ENCODE data around the gene OS9.

Gene OS9

DNA sequence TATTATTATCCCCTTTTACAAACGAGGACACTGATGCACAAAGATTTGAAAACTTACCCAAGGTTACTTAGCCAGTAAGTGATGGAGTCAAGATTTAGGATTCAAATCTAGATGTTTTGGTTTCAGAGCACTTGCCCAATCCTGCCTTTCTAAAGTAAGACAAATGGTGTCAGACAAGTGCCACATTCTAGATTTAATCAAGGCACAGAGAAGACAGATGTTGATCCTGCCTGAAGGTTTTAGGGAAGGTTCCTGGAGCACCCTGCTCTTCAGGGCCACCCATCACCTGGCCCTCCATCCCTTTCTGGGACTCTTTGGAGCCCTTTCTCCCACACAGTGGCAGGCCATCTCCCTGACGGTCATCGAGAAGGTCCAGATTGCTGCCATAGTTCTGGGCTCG, 63.8 kb downstream of the OS9 start:
- H3K4me3 ChIP-seq (ENCODE audit: low read length), result no peak overlapping the region
- DNase-seq (ENCODE audit: low read depth), result no peak
- TF ChIP-seq, protein P1, sequence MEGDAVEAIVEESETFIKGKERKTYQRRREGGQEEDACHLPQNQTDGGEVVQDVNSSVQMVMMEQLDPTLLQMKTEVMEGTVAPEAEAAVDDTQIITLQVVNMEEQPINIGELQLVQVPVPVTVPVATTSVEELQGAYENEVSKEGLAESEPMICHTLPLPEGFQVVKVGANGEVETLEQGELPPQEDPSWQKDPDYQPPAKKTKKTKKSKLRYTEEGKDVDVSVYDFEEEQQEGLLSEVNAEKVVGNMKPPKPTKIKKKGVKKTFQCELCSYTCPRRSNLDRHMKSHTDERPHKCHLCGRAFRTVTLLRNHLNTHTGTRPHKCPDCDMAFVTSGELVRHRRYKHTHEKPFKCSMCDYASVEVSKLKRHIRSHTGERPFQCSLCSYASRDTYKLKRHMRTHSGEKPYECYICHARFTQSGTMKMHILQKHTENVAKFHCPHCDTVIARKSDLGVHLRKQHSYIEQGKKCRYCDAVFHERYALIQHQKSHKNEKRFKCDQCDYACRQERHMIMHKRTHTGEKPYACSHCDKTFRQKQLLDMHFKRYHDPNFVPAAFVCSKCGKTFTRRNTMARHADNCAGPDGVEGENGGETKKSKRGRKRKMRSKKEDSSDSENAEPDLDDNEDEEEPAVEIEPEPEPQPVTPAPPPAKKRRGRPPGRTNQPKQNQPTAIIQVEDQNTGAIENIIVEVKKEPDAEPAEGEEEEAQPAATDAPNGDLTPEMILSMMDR (IDR thresholded peaks at IDR 0.05; ENCODE audit: insufficient read depth, low read depth, low read length, missing control alignments), result no peak

DNA sequence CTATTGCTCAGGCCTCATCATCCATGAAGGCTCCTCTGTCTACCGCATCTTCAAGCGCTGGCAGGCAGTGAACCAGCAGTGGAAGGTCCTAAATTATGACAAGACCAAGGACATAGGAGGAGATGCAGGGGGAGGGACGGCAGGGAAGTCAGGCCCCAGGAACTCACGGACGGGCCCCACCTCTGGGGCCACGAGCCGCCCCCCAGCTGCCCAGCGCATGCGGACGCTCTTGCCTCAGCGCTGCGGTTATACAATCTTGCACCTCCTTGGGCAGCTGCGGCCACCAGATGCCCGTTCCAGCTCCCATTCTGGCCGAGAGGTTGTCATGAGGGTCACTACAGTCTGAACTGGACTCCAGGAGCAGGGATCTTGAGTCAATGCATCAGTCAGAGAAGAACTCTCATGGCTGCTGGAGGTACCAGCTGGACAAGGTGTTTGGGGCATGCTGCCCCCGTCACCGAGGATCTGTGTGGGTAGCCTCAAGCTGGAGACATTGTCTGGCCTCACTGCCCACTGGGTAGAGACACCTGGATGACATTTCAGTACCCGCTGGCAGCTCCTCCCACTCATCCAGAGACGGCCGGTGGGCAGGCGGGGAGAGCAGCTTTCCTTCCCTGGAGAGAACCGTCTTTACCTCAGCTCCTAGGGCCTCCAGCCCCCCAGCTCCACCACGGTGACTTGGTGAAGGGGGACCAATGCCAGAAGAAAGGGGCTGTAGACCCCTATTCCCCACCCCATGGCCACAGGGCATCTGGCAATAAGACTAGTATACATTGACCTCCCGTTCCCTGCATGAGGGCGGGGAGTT, 64.8 kb downstream of the OS9 start:
- TF ChIP-seq, protein P1 (IDR thresholded peaks at IDR 0.05; ENCODE audit: insufficient read depth, low read depth, low read length, missing control alignments), result no peak
- H3K4me3 ChIP-seq (ENCODE audit: low read length), result no peak overlapping the region
- DNase-seq (ENCODE audit: low read depth), result no peak

DNA sequence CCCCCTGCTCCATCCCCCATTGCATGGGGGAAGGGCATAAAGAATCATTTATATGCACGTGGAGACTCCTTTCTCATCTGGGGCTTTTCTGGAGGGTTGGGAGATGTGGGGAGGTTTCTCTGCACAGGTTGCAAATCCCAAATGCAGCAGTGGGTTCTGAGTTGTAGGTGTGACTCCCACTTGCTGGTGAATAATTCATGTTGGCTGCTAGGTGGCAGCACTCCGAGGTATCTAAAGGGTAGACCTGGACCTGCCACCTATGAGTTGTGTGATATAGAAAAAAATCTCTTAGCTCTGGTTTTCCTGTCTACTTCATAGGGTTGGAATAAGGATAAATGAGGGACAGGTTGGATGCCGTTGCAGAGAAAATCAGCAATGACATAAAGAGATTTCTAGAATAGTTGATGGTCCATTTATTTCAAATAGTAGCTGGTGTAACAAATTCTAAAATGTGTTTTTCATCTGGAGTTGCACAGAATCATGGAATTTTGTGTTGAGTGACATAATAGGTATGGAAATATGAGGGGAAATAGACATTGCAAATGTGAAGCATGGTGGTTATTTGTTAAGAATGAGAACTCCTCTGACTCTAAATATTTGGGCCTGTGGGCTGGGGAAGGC, 65.5 kb downstream of the OS9 start:
- no peak overlapping the region for H3K4me3 ChIP-seq (ENCODE audit: low read length)
- peak; percentile 73 for DNase-seq (ENCODE audit: low read depth)
- TF ChIP-seq, protein P1 (IDR thresholded peaks at IDR 0.05; ENCODE audit: insufficient read depth, low read depth, low read length, missing control alignments), result peak; percentile 73

DNA sequence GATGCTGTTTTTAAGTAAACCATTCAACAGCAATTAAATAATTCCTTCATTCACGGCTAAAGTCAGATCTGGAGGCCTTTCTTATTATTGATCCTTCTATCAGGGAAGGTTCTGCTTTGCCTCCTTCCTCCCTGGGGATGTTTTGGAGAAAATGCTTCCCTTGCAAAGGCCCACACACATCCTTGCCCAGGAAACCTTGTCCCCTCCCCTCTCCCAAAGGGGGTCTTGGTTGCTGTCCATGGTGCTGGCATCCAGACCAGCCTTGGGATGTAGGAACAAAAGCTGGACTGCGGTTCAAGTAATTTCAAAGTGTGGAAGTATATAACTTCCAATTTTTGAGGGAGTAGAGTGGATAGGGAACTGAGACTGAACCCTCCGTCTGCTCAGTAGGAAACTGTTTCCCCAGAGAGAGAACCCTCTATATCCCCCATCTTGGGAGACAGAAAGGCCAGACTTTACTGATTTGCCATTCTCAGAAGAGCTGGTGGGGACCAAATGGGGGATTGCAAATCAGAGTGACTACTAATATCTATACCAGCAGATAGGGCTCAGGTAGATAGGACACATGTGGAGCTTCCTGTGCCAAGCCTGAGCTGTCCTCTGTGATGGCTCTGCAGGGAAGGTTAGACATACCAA, 66.5 kb downstream of the OS9 start:
- DNase-seq (ENCODE audit: low read depth), result no peak
- TF ChIP-seq, protein P1 (IDR thresholded peaks at IDR 0.05; ENCODE audit: insufficient read depth, low read depth, low read length, missing control alignments), result no peak
- H3K4me3 ChIP-seq (ENCODE audit: low read length), result no peak overlapping the region

DNA sequence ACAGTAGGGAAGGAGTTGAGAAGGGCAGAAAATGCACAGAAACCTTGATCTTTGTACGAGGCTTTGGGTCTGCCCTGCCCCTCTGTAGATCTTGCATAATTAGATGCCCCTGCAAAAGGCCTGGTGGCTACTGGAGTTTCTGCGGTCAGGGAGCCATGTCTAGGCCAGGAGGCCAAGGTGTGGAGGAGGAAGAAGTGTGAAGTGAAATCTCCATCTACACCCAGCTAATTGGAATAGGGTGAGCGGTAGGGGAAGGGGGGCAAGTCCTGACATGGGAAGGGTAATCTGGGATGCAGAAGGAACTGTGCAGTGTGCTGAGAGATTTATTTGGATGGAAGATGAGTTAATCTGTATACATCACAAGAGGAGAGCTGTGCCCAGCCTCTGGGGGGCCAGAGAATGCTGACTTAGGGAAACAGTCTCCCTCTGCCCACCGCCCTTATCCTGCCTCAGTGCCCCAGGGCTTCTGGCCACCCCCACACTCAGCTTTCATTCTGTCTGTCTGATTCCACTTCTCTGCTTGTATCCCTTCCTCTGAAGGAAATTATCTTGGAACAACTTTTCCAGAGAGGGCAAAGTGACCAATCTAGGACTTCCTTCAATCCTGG, 67.6 kb downstream of the OS9 start:
- no peak overlapping the region for H3K4me3 ChIP-seq (ENCODE audit: low read length)
- no peak for DNase-seq (ENCODE audit: low read depth)
- TF ChIP-seq, protein P1 (IDR thresholded peaks at IDR 0.05; ENCODE audit: insufficient read depth, low read depth, low read length, missing control alignments), result no peak

DNA sequence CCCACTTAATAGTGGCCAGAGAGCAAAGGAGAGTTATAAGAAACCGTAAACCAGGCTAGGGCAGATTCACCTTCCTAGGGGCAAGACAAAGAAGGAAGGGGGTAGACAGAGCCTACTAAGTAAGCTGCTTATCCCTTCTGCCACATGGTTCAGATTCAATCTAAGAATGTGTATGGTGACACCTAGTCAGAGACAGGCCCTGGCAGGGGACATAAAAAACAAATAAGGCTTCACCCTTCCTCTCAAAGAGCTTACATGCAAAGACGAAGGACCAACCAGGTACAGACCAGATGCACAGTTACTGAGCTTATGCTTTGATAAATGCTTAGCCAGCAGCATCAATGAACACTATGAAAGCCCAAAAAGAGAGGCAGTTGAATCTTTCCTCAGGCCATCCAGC, 68.5 kb downstream of the OS9 start:
- DNase-seq (ENCODE audit: low read depth), result no peak
- H3K4me3 ChIP-seq (ENCODE audit: low read length), result no peak overlapping the region
- TF ChIP-seq, protein P1 (IDR thresholded peaks at IDR 0.05; ENCODE audit: insufficient read depth, low read depth, low read length, missing control alignments), result no peak
